C4-2B (cell line): ENCODE measurements around the gene ASB14.

ENCODE experiments used
- CTCF ChIP-seq: fragments of 450-650 bp; conservative IDR thresholded peaks from 2 replicates; pipeline ENCODE4 v1.5.1; 2017; ENCODE audit warnings: mild to moderate bottlenecking
- ZFX ChIP-seq: fragments of 450-650 bp; IDR thresholded peaks from 2 replicates; pipeline ENCODE4 v1.6.1; 2017

GRCh38 chr3:57261929-57262328, 30.6 kb downstream of the ASB14 start:
- TF ChIP-seq CTCF (no peak), ZFX (no peak)
